ENCODE measurements around the gene KLHL36.

The KLHL36 gene

DNA sequence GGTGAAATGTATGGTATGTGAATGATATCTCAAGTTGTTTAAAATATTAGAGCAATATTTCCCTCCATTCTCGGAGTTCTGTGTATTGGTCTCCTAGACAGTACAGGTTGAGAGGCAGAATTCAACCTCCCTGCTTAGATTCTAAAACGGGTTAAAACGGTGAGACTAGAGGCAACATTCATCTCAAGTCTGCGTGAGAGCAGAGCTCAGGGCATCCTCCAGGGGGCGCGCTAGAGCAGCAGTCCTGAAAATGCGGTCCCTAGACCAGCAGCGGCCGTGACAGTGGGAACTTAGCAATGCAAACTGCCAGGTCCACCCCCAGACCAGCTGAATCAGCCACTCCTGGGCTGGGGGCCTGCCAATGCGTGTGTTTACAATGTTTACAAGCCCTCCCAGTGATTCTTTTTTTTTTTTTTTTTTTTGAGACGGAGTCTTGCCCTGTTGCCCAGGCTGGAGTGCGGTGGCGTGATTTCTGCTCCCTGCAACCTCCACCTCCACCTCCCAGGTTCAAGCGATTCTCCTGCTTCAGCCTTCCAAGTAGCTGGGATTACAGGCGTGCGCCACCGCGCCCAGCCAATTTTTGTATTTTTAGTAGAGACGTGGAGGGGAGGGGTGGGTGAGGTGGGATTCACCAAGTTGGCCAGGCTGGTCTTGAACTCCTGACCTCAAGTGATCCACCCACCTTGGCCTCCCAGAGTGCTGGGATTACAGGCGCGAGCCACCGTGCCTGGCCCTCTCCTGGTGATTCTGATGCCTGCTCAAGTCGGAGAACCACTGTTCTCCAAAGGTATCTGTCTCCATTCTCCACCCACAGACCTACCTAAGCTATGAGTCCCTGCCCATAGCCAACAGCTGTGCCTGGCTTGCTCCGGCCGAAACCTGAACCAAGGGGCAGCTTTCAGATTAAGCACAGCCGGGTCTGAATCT, 24.2 kb downstream of the KLHL36 start:
- peak; percentile 84 to 88 for DNase-seq (ENCODE audit: low read depth in 1 of 2, low spot score in 1 of 2)
- in situ Hi-C loops (cut with HindIII; ENCODE audit: low pct_unique_long_range_greater_than_20kb, low sequenced_read_pairs) = no loop called here
- TF ChIP-seq JUND (IDR thresholded peaks at IDR 0.05; ENCODE audit: low read depth) = no peak

DNA sequence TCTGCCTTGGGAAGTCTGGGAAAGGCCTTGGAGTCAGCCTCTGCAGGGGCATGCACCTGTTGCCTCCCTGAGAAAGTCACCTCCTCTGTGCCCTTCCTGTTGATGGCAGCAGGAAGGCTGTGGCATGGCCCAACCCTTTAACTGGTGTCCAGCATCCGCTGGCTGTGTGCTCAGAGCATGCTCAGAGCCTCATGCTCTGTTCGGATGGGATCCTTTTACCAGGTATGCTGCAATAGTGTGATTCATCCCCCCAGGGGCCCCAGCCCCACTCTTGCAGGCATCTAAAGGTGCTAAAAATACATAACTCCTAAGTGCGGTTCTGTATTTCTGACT, 24.9 kb downstream of the KLHL36 start:
- no peak for TF ChIP-seq JUND (IDR thresholded peaks at IDR 0.05; ENCODE audit: low read depth)
- DNase-seq (ENCODE audit: low read depth in 1 of 2, low spot score in 1 of 2) = no peak
- in situ Hi-C loops (cut with HindIII; ENCODE audit: low pct_unique_long_range_greater_than_20kb, low sequenced_read_pairs) = no loop called here

DNA sequence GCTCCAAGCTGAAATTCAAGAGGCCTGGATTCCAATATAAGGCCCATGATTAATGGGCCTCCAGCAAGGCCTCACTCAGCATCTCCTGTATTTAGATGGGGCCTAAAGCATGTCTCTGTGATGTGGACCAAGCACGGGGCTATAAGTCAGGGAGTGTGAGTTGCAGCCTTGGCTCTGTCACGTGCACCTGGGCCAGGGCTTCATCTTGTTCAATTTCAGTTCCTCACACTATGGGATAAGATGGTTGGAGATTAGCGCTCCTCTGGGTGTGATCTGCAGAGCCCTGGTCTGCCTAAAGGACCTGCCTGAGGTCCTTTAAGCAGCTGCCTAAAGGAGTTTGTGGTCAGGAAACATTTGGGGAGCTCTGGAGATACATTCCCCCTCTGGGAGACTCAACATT, 25.2 kb downstream of the KLHL36 start:
- DNase-seq (ENCODE audit: low read depth in 1 of 2, low spot score in 1 of 2) = no peak
- in situ Hi-C loops (cut with HindIII; ENCODE audit: low pct_unique_long_range_greater_than_20kb, low sequenced_read_pairs) = no loop called here
- no peak for TF ChIP-seq JUND (IDR thresholded peaks at IDR 0.05; ENCODE audit: low read depth)

DNA sequence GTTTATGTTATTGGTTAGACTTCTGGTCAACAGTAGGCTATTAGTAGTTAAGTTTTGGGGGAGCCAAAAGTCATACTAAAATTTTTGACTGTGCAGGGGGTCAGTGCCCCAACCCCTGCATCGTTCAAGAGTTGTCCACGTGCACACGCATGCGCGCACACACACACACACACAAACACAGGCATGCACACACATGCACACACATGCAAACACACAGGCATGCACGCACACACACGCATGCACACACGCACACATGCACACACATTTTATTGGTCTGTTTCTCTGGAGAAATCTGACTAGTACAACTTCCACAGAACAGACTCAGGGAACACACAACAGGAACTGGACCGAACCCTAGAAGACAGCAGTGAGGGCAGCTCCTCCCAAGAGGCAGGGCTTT, 27.1 kb downstream of the KLHL36 start:
- in situ Hi-C loops (cut with HindIII; ENCODE audit: low pct_unique_long_range_greater_than_20kb, low sequenced_read_pairs) = no loop called here
- DNase-seq (ENCODE audit: low read depth in 1 of 2, low spot score in 1 of 2) = no peak
- TF ChIP-seq JUND (IDR thresholded peaks at IDR 0.05; ENCODE audit: low read depth) = no peak

DNA sequence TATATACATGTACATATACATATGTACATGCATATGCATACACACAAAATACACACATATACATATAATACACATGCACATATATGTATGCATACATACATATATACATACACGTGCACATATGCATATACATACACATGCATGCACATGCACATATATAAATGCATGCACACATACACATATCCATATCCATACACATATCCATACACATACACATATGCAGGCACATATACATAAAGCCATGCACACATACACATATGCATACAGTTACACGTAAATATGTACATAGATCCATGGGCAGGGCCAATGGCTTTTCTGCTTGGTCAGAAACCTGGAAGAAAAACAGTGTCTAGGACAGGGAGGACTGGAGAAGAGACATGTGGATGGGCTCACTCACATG, 27.6 kb downstream of the KLHL36 start:
- in situ Hi-C loops (cut with HindIII; ENCODE audit: low pct_unique_long_range_greater_than_20kb, low sequenced_read_pairs) = no loop called here
- no peak for TF ChIP-seq JUND (IDR thresholded peaks at IDR 0.05; ENCODE audit: low read depth)
- DNase-seq (ENCODE audit: low read depth in 1 of 2, low spot score in 1 of 2) = no peak

DNA sequence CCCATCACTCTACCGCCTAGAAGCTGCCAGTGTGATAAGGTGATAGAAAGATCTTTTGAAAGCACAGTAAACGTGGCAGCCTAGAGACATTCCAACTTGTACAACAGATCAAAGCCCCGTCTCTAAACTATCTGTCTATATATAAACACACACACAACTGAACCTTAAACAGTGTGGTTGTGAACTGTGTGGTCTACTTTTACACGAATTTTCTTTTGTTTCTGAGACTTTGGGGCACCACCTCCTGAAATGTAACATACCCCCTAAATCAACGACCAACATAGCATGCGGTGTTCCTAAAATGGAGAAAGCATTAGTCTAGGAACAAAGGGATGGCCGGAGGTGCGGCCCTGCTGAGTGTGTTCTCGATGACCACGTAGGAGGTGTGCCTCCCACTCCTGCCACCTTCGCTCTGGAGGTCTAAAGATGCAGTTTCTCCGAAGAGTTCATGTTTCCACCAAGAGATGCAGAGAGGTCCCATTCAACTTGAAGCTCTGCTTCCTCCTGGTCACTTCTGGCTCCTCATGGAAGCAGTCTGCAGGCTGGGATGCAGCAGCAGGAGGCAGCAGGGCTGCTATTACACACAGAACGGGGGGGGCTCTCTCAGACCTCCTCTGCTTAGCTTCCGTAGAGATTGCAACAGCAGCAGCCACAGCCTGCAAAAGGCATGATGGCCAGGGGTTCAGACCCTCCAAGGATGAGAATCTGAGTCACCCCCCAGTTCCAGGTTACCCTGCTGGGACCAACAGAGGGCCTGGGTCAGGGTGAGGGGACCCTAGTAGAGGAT, 28.9 kb downstream of the KLHL36 start:
- DNase-seq (ENCODE audit: low read depth in 1 of 2, low spot score in 1 of 2) = no peak
- no peak for TF ChIP-seq JUND (IDR thresholded peaks at IDR 0.05; ENCODE audit: low read depth)
- in situ Hi-C loops (cut with HindIII; ENCODE audit: low pct_unique_long_range_greater_than_20kb, low sequenced_read_pairs) = no loop called here

DNA sequence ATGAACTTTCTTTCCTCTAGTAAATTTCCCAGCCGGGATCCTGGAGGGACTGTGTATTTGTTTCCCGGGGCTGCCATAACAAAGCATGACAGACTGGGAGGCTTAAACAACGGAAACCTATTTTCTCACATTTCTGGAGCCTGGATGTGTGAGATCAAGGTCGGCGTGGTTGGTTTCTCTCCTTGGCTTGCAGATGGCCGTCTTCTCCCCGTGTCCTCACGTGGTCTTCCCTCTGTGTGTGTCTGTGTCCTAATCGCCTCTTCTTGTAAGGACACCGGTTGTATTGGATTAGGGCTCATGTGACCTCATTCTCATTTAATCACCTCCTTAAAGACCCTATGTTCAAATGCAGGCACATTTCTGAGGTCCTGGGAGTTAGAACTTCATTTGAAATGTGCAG, 29.5 kb downstream of the KLHL36 start:
- no peak for DNase-seq (ENCODE audit: low read depth in 1 of 2, low spot score in 1 of 2)
- in situ Hi-C loops (cut with HindIII; ENCODE audit: low pct_unique_long_range_greater_than_20kb, low sequenced_read_pairs) = no loop called here
- TF ChIP-seq JUND (IDR thresholded peaks at IDR 0.05; ENCODE audit: low read depth) = no peak

DNA sequence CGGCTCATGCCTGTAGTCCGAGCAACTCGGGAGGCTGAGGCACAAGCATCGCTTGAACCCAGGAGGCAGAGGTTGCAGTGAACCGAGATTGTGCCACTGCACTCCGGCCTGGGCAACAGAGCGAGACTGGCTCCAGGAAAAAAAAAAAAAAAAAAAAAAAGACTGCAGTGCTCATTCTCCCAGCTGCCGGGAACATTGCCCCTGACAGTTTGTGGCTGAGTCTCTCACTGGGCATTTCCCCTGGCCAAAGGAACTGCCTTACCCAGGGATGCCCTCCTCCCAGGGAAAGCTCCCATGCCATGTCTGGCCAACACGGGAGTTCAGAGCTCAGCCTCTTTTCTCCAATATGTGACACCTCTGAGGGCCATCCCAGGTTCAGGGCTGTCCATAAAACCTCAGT, 30.2 kb downstream of the KLHL36 start:
- DNase-seq (ENCODE audit: low read depth in 1 of 2, low spot score in 1 of 2) = no peak
- TF ChIP-seq JUND (IDR thresholded peaks at IDR 0.05; ENCODE audit: low read depth) = no peak
- in situ Hi-C loops (cut with HindIII; ENCODE audit: low pct_unique_long_range_greater_than_20kb, low sequenced_read_pairs) = no loop called here

DNA sequence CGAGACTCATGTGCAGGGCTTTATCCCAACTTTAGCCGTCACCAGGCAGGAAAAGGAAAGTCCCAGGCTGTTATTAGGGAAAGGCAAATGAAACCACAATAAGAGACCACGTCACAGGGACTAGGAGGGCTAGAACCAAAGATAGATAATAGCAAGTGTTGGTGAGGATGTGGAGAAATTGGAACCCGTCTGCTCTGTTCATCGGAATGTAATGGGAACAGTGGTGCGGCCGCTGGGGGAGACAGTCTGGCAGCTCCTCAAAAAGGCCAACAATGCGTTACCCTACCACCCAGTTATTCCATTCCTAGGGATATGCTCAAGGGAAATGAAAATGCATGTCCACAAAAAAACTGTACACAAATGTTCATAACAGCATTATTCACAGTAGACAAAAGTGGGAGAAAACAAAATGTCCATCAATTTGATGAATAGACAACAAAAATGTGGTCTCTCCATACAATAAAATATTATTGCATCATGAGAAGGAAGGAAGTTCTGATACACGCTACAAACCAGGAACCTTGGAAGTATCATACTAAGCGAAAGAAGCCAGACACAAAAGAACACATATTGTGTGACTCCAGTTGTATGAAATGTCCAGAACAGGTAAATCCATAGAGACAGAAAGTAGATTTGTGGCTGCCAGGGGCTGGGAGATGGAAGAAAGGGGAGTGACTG, 32.0 kb downstream of the KLHL36 start:
- in situ Hi-C loops (cut with HindIII; ENCODE audit: low pct_unique_long_range_greater_than_20kb, low sequenced_read_pairs) = no loop called here
- DNase-seq (ENCODE audit: low read depth in 1 of 2, low spot score in 1 of 2) = no peak
- no peak for TF ChIP-seq JUND (IDR thresholded peaks at IDR 0.05; ENCODE audit: low read depth)

DNA sequence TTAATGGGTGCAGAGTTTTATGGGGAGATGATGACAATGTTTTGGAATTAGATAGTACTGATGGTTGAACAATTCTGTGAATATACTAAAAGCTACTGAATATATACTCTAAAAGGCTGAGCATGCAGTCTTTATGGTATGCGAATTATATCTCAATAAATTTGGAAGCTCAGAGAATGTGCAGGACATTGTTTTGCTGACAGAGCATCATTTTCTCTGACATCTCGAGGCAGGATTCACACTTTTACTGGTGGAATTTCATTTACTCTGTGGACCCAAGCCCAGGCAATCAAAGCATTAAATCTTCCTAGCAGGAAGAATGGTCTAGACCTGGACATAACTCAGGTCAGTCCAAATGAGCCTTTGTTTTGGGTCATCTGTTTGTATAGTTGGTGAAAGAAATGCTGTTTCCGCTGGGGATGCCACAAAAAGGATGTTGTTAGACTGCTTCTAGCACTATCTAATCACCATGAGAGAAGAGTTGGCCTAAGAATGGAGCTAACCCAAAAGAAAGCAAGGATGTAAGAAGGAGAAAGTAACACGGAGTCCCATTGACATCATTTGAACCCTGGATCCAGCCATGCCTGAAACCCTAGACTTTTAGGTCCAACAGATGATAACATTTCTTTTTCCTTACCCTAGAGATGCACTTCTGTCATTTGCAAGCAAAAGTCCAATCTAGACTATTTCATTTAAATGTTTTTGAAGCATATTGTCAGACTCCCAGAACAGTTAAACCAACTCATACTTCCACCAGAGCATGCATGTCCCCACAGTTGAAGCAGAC, 32.7 kb downstream of the KLHL36 start:
- TF ChIP-seq JUND (IDR thresholded peaks at IDR 0.05; ENCODE audit: low read depth) = no peak
- no peak for DNase-seq (ENCODE audit: low read depth in 1 of 2, low spot score in 1 of 2)
- in situ Hi-C loops (cut with HindIII; ENCODE audit: low pct_unique_long_range_greater_than_20kb, low sequenced_read_pairs) = no loop called here

DNA sequence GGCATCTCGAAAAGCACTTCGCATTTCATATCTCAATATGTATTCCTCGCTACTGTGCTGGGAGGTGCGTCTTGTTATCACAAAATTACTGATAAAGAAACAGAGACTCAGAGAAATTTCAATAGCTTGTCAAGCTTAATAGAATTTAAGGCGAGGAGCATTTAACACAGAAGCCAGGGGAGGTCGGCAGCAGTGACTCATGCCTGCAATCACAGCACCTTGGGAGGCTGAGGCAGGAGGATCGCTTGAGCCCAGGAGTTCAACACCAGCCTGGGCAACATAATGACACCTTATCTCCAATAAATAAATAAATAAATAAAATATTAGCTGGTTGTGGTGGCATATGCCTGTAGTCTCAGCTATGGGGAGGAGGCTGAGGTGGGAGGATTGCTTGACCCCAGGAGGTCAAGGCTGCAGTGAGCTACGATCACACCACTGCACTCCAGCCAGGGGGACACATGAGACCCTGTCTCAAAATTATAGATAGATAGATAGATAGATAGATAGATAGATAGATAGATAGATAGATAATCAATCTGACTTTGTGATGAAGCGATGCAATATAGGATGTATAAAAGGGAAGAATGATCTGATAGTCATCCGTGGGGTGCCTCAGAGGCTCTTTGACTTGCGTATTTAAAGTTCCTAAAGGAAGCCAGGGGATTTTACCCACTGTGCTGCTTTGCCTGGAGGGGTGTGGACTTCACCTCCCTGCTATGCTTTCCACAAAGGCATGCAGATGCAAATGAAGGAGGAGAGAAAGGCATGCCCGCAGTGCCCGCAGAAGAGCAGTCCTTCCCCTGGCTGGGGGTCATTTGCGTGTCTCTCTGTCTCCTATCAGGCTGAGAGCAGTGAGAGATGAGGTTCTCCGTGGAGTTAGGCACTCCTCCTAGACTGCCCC, 35.6 kb downstream of the KLHL36 start:
- DNase-seq (ENCODE audit: low read depth in 1 of 2, low spot score in 1 of 2) = no peak
- in situ Hi-C loops (cut with HindIII; ENCODE audit: low pct_unique_long_range_greater_than_20kb, low sequenced_read_pairs) = no loop called here

More for the DNA sequence above, 35.6 kb downstream of the KLHL36 start:
- TF ChIP-seq JUND (IDR thresholded peaks at IDR 0.05; ENCODE audit: low read depth) = no peak

Data from T47D (cell line).